ENCODE results near the gene STXBP2.
"Not testable (repeated sequence)": the region's sequence is repeated elsewhere in the genome, so short reads cannot be mapped to it uniquely, and the experiment has no call there.

Gene STXBP2

DNA sequence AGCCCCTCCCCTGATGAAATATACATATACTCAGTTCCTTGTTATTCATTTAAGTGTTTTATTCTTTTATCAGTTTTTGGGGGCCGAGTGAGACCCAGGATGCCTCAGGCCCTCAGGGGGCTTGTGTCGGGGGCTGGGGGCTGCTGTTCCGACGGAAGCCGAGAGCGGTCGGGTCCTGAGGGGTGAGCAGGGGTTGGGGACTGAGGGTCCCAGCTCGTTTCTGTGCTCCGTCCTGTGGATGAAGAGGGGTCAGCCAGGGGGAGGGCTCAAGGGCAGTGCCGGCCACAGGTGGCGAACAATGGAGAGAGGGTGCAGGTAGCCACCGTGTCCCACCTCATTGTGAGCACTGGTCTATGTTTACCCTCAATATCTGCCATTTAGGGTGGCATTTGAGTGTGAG lies 5.3 kb upstream of the STXBP2 start:
- DNase-seq (ENCODE audit: extremely low read depth in 1 of 2, low read depth in 1 of 2): no peak

DNA sequence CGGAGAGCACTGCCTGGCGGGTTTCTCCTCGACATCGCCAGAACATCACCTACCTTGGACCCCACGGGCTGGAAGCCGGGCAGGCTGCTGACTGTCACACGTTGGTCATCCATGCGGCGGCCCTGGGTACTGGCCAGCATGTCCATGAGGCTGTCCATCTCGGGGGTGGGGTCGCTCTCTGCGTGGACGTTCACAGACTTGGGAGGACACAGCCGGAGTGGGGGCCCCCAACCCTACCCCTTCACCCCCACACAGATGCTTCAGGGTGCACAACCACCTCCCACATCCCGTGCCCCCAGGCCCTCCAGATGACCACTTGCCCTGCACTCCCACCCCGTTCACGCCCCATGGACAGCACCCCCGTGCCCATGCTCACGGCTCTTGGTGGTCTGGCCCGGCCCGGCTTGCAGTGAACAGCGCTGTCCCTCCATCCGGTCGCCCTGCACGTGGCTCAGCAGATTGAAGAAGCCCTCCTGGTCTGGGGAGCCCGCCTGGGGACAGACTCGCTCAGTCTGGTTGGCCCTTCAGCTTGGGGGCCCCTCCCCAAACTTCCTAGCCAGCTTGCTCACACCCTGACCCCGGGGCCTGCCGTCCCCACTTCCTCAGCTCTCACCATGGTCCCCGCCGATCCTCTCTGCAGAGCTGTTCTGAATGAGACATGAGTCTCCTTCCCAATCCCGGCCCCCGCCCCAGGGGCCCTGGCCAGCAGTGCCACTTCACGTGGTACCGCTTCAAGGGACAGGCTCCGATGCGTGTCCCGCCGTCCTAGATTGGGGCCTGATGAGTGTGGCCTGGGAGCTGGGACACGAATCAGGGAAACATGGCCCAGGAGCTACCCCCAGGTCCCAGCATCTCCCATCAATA lies 4.3 kb upstream of the STXBP2 start:
- DNase-seq (ENCODE audit: extremely low read depth in 1 of 2, low read depth in 1 of 2): no peak

DNA sequence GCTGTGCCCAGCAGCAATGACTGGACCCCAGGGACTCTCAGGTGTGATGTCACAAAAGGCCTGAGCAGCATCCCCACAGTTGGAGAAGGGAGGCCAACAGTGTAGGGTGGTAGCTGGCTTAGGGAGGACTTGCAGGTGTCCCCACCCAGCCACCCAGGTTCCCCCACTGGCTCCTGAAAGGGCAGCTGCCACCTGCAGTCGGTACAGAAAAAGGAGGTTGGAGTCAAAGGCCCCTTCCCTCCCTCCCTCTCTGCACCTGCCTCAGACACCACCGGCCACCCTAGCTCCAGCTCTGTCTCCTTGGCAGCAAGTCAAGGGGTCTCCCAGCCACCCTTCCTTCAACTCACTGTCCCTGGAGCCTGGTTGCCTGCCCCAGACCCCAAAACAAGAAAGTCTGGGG lies 3.2 kb upstream of the STXBP2 start, which contains the start of gene PCP2:
TSS of gene PCP2 (minus strand) at position 22 of the 400 bp plus-strand sequence. CDS start 262 bp downstream, outside the sequence.
- DNase-seq (ENCODE audit: extremely low read depth in 1 of 2, low read depth in 1 of 2): no peak

DNA sequence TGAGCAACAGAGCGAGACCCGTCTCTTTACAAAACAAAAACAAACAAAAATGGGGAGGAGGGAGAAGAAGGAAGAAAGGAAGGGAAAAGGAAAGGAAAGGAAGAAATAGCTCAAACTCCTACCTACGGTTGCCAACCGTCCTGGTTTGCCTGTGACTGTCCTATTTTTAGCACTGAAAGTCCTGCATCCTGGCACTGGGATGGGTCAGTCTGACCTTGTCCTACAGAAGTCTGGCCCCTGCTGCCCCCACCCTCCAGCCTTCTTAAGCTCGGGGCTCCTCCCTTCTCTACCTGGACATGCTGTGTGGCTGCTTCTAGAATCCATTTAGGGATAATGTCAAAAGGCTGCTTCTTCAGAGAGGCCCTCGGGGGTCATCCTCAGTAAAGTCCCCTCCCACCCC lies 1.2 kb upstream of the STXBP2 start:
- DNase-seq (ENCODE audit: extremely low read depth in 1 of 2, low read depth in 1 of 2): no peak

DNA sequence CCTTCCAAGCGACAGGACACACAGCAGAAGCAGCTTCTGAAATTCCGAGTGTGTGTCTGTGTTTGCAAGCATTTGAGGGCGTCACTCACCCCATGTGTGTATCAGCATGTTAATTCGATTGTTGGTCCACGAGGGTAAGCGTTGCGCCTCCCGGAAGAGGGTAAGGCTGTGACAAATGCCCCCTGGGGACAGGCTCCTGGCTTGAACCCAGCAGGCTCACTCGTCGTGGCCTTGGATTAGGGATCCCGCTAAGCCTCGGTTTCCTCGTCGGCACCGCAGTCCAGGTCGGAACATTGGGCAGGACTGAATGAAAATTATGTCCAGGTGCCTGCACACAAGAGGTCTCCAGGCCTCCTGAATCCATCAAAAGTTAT lies 606 bp upstream of the STXBP2 start:
- no peak for DNase-seq (ENCODE audit: extremely low read depth in 1 of 2, low read depth in 1 of 2)

- no peak for DNase-seq (ENCODE audit: extremely low read depth in 1 of 2, low read depth in 1 of 2)
Observed at GRCh38 chr19:7637374-7638256, 705 bp downstream of the STXBP2 start.

DNA sequence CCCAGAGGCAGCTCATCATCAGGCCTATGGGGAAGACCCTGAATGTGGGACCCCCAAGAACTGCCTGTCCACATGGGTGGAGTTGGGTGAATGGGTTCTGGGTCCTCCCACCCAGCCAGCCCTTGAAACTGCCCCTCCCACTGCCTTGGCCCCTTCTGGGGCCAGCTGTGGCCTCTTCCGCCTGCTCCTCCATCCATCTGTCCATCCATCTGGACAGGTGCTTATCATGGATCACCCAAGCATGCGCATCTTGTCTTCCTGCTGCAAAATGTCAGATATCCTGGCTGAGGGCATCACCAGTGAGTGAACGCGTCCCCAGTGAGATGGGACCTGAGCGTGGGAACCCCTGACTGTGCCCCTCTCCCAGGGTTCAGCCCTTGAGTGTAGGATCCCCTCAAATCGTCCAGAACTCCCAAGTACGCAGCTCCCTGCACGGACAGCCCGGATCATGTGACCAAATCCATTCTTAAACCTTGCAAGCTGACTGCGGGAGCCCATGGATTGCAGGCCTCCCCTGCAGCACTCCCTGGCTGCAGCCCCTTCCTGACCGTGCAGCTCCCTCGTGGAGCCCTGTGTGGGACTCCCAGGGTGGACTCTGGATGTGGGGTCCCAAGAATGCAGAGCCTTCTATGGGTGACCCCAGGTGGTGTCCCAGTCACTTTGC lies 2.0 kb downstream of the STXBP2 start:
- DNase-seq (ENCODE audit: extremely low read depth in 1 of 2, low read depth in 1 of 2): no peak

DNA sequence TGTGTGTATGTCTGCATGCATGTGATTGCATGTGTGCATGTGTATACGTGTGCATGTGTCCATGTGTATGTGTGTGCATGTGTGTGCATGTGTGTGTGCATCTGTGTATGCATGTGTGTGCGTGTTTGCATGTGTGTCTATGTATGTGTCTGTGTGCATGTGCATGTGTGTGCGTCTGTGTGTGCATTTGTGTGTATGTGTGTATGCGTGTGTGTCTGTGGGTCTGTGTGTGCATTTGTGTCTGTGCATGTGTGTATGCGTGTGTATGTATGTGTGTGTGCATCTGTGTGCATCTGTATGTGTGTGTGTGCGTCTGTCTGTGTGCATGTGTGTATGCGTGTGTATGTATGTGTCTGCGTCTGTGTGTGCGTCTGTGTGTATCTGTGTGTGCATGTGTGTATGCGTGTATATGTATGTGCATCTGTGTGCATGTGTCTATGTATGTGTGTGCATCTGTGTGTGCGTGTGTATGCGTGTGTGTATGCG lies 3.0 kb downstream of the STXBP2 start:
- no peak for DNase-seq (ENCODE audit: extremely low read depth in 1 of 2, low read depth in 1 of 2)

GRCh38 chr19:7640803-7641202 lies 3.9 kb downstream of the STXBP2 start:
- no peak for DNase-seq (ENCODE audit: extremely low read depth in 1 of 2, low read depth in 1 of 2)

DNA sequence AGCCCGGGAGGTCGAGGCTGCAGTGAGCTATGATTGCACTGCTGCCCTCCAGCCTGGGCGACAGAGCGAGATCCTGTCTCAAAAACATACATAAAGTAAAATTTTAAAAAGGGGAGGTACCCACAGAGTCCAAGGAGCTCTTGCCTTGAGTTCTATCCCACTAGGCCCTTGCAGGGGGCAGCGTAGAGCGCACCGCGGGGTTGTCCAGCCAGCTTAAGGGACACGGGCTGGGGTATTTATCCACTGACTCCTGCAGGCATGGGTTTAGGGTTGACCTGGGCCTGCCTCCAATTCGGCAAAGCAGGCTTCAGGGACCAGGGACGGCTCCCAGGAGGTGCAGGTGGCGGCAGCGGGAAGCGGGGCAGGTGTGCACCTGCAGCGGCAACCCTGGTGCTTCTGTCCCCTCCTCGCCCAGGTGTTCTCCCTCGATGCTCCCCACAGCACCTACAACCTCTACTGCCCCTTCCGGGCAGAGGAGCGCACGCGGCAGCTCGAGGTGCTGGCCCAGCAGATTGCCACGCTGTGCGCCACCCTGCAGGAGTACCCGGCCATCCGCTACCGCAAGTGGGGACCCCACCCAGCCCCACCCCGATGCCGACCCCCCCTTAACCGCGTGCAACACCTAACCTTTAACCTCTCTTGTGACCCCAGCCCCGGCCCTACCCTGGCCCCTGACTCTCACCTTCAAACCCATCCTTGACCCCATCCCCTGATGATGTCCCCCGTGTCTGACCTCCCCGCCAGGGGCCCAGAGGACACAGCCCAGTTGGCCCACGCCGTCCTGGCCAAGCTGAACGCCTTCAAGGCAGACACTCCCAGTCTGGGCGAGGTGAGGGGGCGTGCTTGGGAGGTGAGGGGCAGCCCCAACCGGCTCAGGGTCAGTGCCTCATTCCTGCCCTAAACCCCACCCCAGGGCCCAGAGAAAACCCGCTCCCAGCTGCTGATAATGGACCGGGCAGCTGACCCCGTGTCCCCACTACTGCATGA lies 4.7 kb downstream of the STXBP2 start:
- DNase-seq (ENCODE audit: extremely low read depth in 1 of 2, low read depth in 1 of 2): no peak

DNA sequence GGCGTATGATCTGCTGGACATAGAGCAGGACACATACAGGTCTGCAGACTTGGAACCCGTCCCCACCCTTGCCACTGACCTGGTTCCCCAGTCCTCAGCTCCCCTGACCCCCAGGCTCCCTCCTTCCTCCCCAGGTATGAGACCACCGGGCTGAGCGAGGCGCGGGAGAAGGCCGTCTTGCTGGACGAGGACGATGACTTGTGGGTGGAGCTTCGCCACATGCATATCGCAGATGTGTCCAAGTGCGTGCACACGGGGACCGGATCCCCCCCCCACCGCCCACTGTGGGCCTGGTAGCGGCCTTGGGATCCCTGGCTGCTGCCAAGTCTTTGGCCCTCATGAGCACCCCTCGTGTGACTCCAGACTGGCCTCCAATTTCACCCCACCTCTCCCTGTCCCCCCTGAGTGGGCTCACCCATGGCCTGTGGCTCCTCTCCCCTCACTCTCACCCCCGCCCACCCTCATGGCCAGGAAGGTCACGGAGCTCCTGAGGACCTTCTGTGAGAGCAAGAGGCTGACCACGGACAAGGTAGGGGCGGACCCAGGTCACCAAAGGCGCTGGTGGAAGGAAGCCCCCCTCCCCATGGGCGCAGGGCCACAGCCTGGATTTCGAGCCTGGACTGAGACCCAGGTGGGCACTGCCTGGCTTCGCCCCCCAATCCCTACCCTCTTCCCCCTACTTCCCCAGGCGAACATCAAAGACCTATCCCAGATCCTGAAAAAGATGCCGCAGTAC lies 5.6 kb downstream of the STXBP2 start:
- no peak for DNase-seq (ENCODE audit: extremely low read depth in 1 of 2, low read depth in 1 of 2)

DNA sequence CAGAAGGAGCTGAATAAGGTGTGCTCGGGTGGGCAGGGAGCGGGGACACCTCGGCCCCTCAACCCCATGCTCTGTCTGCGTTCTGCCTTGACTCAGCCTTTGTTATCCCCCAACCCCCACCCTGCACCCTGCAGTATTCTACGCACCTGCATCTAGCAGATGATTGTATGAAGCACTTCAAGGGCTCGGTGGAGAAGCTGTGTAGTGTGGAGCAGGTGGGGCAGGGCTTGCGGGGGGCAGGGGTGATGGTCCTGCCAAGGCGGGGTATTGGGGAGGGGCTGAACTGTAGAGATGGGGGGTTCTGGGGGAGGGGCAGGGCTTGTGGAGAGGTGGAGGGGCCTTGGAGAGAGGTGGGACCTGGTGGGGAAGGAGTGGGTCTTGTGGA lies 6.1 kb downstream of the STXBP2 start:
- no peak for DNase-seq (ENCODE audit: extremely low read depth in 1 of 2, low read depth in 1 of 2)

DNA sequence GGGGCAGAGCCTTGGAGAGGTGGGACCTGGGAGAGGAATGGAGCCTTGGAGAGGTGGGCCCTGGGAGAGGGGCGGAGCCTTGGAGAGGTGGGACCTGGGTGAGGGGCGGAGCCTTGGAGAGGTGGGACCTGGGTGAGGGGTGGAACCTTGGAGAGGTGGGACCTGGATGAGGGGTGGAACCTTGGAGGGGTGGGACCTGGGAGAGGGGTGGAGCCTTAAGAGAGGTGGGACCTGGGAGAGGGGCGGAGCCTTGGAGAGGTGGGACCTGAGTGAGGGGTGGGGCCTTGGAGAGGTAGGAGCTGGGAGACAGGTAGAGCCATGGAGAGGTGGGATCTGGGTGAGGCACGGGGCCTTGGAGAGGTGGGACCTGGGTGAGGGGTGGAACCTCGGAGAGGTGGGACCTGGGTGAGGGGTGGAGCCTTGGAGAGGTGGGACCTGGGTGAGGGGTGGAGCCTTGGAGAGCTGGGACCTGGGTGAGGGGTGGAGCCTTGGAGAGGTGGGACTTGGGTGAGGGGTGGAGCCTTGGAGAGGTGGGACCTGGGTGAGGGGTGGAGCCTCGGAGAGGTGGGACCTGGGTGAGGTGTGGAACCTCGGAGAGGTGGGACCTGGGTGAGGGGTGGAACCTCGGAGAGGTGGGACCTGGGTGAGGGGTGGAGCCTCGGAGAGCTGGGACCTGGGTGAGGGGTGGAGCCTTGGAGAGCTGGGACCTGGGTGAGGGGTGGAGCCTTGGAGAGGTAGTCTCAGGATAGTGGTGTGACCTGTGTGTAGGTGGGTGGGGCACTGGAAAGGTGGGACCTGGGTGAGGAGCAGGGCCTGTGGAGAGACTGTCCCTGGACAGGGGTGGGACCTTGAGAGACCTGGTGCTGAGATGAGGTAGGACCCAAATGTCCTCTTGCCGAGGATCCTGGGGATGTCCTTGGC lies 7.0 kb downstream of the STXBP2 start:
- DNase-seq (ENCODE audit: extremely low read depth in 1 of 2, low read depth in 1 of 2): not testable (repeated sequence)

GRCh38 chr19:7644550-7644877 lies 7.6 kb downstream of the STXBP2 start:
- DNase-seq (ENCODE audit: extremely low read depth in 1 of 2, low read depth in 1 of 2): no peak

GRCh38 chr19:7645163-7645562 lies 8.3 kb downstream of the STXBP2 start:
- no peak for DNase-seq (ENCODE audit: extremely low read depth in 1 of 2, low read depth in 1 of 2)

DNA sequence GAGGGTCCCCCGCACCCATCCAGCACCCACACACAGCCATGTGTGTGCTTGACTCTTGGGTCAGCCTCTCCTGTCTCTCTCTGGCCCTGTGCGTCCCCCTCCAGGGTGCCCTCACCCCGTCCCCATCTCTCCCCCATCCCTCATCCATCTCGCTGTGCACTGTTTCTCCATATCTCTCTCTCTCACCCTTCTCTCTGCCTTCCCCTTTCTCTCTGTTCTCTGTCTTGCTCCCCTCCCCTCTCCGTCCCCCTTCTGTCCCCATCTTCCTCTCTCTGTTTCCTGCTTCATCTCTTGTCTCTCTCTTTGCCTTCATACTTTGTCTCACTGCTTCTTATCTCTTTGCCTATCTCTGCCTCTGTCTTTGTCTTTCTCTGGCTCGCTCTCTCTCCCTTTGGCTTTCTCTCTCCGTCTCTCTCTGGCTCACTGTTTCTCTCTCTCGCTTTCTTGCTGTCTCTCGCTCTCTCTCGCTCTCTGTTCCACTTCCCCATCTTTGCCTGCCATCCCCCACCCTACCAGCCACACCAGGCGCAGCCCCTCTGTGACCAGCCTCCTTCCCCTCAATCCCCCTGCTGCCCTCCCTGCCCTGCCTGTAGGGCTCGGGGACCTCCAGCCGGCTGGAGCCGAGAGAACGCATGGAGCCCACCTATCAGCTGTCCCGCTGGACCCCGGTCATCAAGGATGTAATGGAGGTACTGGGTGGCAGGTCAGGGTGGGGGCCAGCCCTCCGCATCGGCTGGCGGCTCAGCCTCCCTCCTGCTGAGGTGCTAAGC lies 8.9 kb downstream of the STXBP2 start:
- DNase-seq (ENCODE audit: extremely low read depth in 1 of 2, low read depth in 1 of 2): no peak

GRCh38 chr19:7646426-7646700 lies 9.5 kb downstream of the STXBP2 start:
- DNase-seq (ENCODE audit: extremely low read depth in 1 of 2, low read depth in 1 of 2): no peak

DNA sequence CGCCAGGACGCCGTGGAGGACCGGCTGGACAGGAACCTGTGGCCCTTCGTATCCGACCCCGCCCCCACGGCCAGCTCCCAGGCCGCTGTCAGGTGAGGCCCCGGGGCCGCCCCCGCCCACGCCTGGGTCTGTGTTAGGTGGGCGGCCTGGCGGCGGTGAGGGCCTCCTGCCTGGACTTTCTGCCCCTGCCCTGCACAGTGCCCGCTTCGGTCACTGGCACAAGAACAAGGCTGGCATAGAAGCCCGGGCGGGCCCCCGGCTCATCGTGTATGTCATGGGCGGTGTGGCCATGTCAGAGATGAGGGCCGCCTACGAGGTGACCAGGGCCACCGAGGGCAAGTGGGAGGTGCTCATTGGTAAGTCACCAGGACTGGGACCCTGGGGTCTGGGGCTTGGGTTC lies 10.2 kb downstream of the STXBP2 start:
- DNase-seq (ENCODE audit: extremely low read depth in 1 of 2, low read depth in 1 of 2): no peak
